HepG2 (cell line): Measurements from ENCODE around the gene ADGRF5.

Experiments used
- CTCF ChIP-seq: sonication (generic); formaldehyde crosslinking; IDR thresholded peaks from 2 replicates; pipeline ENCODE4 v1.5.0; 2020; ENCODE audit warnings: mild to moderate bottlenecking, missing genetic modification reagents, moderate library complexity
- TFE3 ChIP-seq: IDR thresholded peaks from 2 replicates; pipeline ENCODE4 v1.6.1; 2016
- ZNF207 ChIP-seq: fragments of 450-650 bp; IDR thresholded peaks from 2 replicates; pipeline ENCODE4 v1.6.1; 2016; ENCODE audit warnings: antibody characterized with exemption, borderline replicate concordance

- no peak for TF ChIP-seq ZNF207
- TF ChIP-seq TFE3 (CRISPR knock-in tag) = no peak
- no peak for TF ChIP-seq CTCF
Observed at GRCh38 chr6:46948699-46949098, 27.0 kb upstream of the ADGRF5 start.
